Right atrium auricular region (tissue), 2 donors: Measurements from ENCODE around the gene PES1. TPM values are rescaled to one million over a fixed set of nuclear protein-coding genes. Genes with fewer than 3 reads are reported as not detected.

Experiments used
- DNase-seq: peaks from one replicate; pipeline ENCODE4 v3.0.0-alpha.2; 2019; ENCODE audit warnings: low spot score
- H3K27ac ChIP-seq, 2 donors: fragments of 200-600 bp; sonication (generic); 1 replicate in 1 of 2; 2 replicates in 1 of 2; pipeline ENCODE4 v1.5.1; 2016 to 2019
- H3K27me3 ChIP-seq, 2 donors: fragments of 200-600 bp; sonication (generic); one replicate each; pipeline versions ENCODE4 v1.5.1 to v1.6.0; 2017 to 2019
- H3K36me3 ChIP-seq: fragments of 200-600 bp; sonication (generic); one replicate; pipeline ENCODE4 v1.5.1; 2016
- H3K4me1 ChIP-seq, 2 donors: fragments of 200-600 bp; sonication (generic); one replicate each; pipeline versions ENCODE4 v1.5.1 to v1.6.0; 2017 to 2019
- H3K4me3 ChIP-seq, 2 donors: fragments of 200-600 bp; sonication (generic); 1 replicate in 1 of 2; 2 replicates in 1 of 2; pipeline ENCODE4 v1.5.1; 2017 to 2019; ENCODE audit warnings: mild to moderate bottlenecking in 1 of 2, moderate library complexity in 1 of 2
- H3K9me3 ChIP-seq, 2 donors: fragments of 200-600 bp; sonication (generic); one replicate each; pipeline ENCODE4 v1.5.1; 2019
- CTCF ChIP-seq, 2 donors: fragments of 200-600 bp; sonication (generic); IDR thresholded peaks; one replicate each; pipeline ENCODE4 v1.5.1; 2019; ENCODE audit warnings: antibody characterized with exemption in 2 of 2
- total RNA-seq, 2 donors: library from RNA; depleted of rRNA; stranded (reverse); fragments of >200 nt; gene quantifications; one replicate each; pipeline ENCODE4 v1.1.0, GENCODE V29; 2016

PES1 gene
- total RNA-seq, 2 donors from 2014 or later, result 13.2 to 33.5 TPM

GRCh38 chr22:30617819-30618218, 26.1 kb upstream of the PES1 start:
- no peaks in the 10 kb centered on the region for H3K27me3 ChIP-seq
- TF ChIP-seq CTCF (IDR thresholded peaks at IDR 0.05), result no peak
- H3K36me3 ChIP-seq, result peaks cover 2% of the 10 kb centered on the region

GRCh38 chr22:30615543-30615954, 23.8 kb upstream of the PES1 start:
- H3K4me1 ChIP-seq, result peaks cover 0 to 1% of the 10 kb centered on the region in 2 donors
- no peak for TF ChIP-seq CTCF (IDR thresholded peaks at IDR 0.05)
- H3K36me3 ChIP-seq, result peaks cover 3% of the 10 kb centered on the region
- no peak for DNase-seq
- no peak overlapping the region for H3K27ac ChIP-seq
- no peaks in the 10 kb centered on the region for H3K27me3 ChIP-seq
- H3K9me3 ChIP-seq, result no peaks in the 10 kb centered on the region
- H3K4me3 ChIP-seq, result no peak overlapping the region

More at GRCh38 chr22:30617819-30618218, 26.1 kb upstream of the PES1 start:
- DNase-seq, result no peak
- Histone ChIP-seq H3K9me3 (no peaks in the 10 kb centered on the region), H3K4me3 (no peak overlapping the region), H3K27ac (no peak overlapping the region), H3K4me1 (no peaks in the 10 kb centered on the region)

- no peak overlapping the region for H3K4me3 ChIP-seq
- H3K9me3 ChIP-seq, result no peaks in the 10 kb centered on the region
- peaks cover 3% of the 10 kb centered on the region for H3K36me3 ChIP-seq
- no peak for DNase-seq
- H3K27ac ChIP-seq, result no peak overlapping the region
- peaks cover 0 to 8% of the 10 kb centered on the region in 2 donors for H3K4me1 ChIP-seq
- no peaks in the 10 kb centered on the region for H3K27me3 ChIP-seq
- no peak for TF ChIP-seq CTCF (IDR thresholded peaks at IDR 0.05)
Observed at GRCh38 chr22:30614879-30615278, 23.2 kb upstream of the PES1 start.

GRCh38 chr22:30614268-30614667, 22.6 kb upstream of the PES1 start:
- Histone ChIP-seq H3K4me1 (peaks cover 0 to 12% of the 10 kb centered on the region in 2 donors), H3K9me3 (no peaks in the 10 kb centered on the region), H3K4me3 (no peak overlapping the region), H3K27me3 (no peaks in the 10 kb centered on the region), H3K27ac (no peak overlapping the region), H3K36me3 (peaks cover 3% of the 10 kb centered on the region)
- DNase-seq, result no peak
- no peak for TF ChIP-seq CTCF (IDR thresholded peaks at IDR 0.05)

- Histone ChIP-seq H3K36me3 (peaks cover 3% of the 10 kb centered on the region), H3K4me3 (no peak overlapping the region), H3K4me1 (peaks cover 0 to 24% of the 10 kb centered on the region in 2 donors), H3K9me3 (no peaks in the 10 kb centered on the region), H3K27ac (no peak overlapping the region), H3K27me3 (no peaks in the 10 kb centered on the region)
- no peak for TF ChIP-seq CTCF (IDR thresholded peaks at IDR 0.05)
- no peak for DNase-seq
Observed at GRCh38 chr22:30612789-30613188, 21.1 kb upstream of the PES1 start.

DNA sequence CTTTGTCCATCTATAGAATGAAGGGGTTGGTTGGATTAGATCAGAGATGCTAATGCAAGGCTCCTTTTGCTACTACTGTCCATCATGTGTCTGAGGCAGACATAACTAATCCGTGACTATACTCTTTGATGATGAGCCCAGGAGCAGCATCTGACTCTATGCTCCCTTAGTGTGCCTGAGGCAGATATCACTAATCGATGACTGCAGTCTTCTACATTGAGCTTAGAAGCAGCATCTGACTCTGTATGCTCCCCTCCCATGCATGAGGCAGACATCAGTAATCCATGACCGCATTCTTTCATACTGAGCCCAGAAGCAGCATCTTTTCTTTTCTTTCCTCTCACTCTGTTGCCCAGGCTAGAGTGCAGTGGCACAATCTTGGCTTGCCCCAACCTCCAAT, 19.5 kb upstream of the PES1 start:
- Histone ChIP-seq H3K4me1 (peaks cover 0 to 34% of the 10 kb centered on the region in 2 donors), H3K4me3 (no peak overlapping the region), H3K27me3 (no peaks in the 10 kb centered on the region), H3K27ac (no peak overlapping the region), H3K9me3 (no peaks in the 10 kb centered on the region), H3K36me3 (peaks cover 3% of the 10 kb centered on the region)
- DNase-seq, result no peak
- no peak for TF ChIP-seq CTCF (IDR thresholded peaks at IDR 0.05)
